SK-N-SH (cell line): Measurements from ENCODE around the gene LMF1. TPM values are rescaled to one million over a fixed set of nuclear protein-coding genes. Genes with fewer than 3 reads are reported as not detected.

Source experiments
- CTCF ChIA-PET: fragments of 300-600, 350-600 bp; formaldehyde crosslinking; extraction: SDS; loops from one replicate; lab custom pipeline; 2021; lab: Yijun Ruan, JAX
- POLR2A ChIA-PET: fragments of 350-600 bp; sonication (Branson Sonifier 250); formaldehyde crosslinking; extraction: SDS; loops from one replicate; lab custom pipeline; 2020; ENCODE audit warnings: antibody characterized with exemption, inconsistent platforms; lab: Yijun Ruan, JAX
- DNase-seq: peaks from one replicate; pipeline ENCODE4 v3.0.0; 2012
- H2AFZ ChIP-seq: fragments of 200-600 bp; sonication (generic); 2 replicates; pipeline ENCODE4 v1.8.1; 2016; ENCODE audit warnings: antibody characterized with exemption, mild to moderate bottlenecking, low read depth
- H3F3A ChIP-seq: fragments of 200-600 bp; sonication (generic); replicated peaks from 2 replicates; pipeline ENCODE3; 2016; ENCODE audit warnings: antibody characterized with exemption, mild to moderate bottlenecking; ENCODE audit not compliant: insufficient read depth
- H3K27ac ChIP-seq, 2 experiments: fragments of 200-500 bp in 1 of 2; fragments of 200-600 bp in 1 of 2; sonication (Bioruptor generic) in 1 of 2; sonication (generic), shearing (Covaris generic) in 1 of 2; 2 replicates each; pipeline versions ENCODE4 v1.5.1 to v1.6.1; 2014 to 2016; ENCODE audit warnings: low read depth in 2 of 2, inconsistent platforms in 1 of 2, low read length in 1 of 2, mild to moderate bottlenecking in 1 of 2, mixed read lengths in 1 of 2
- H3K27me3 ChIP-seq: fragments of 200-600 bp; sonication (generic), shearing (Covaris generic); 2 replicates; pipeline ENCODE4 v1.6.1; 2016; ENCODE audit warnings: mixed run types; ENCODE audit not compliant: insufficient read depth
- H3K36me3 ChIP-seq, 2 experiments: fragments of 200-500 bp in 1 of 2; fragments of 200-600 bp in 1 of 2; sonication (Bioruptor generic) in 1 of 2; sonication (generic) in 1 of 2; replicated peaks in 1 of 2; 2 replicates each; pipeline versions ENCODE3 to v1.5.1; 2014 to 2016; ENCODE audit warnings: low read length in 1 of 2, mild to moderate bottlenecking in 1 of 2; ENCODE audit not compliant: insufficient read depth in 2 of 2, control insufficient read depth in 1 of 2
- H3K4me1 ChIP-seq, 2 experiments: fragments of 200-500 bp in 1 of 2; fragments of 200-600 bp in 1 of 2; sonication (Bioruptor generic) in 1 of 2; sonication (generic), shearing (Covaris generic) in 1 of 2; 2 replicates each; pipeline versions ENCODE4 v1.5.1 to v1.6.1; 2014 to 2016; ENCODE audit warnings: low read depth in 1 of 2, low read length in 1 of 2, mixed run types in 1 of 2; ENCODE audit not compliant: insufficient read depth in 2 of 2, control insufficient read depth in 1 of 2
- H3K4me2 ChIP-seq: fragments of 200-600 bp; sonication (generic), shearing (Covaris generic); 2 replicates; pipeline ENCODE4 v1.6.1; 2017; ENCODE audit warnings: mixed run types
- H3K4me3 ChIP-seq, 2 experiments: fragments of 200-500 bp in 1 of 2; fragments of 200-600 bp in 1 of 2; sonication (Bioruptor generic) in 1 of 2; sonication (generic), shearing (Covaris generic) in 1 of 2; 2 replicates each; pipeline versions ENCODE4 v1.5.1 to v1.8.1; 2014 to 2016; ENCODE audit warnings: low read depth in 2 of 2, inconsistent platforms in 1 of 2, low read length in 1 of 2, mild to moderate bottlenecking in 1 of 2, mixed read lengths in 1 of 2, moderate library complexity in 1 of 2
- H3K79me2 ChIP-seq: fragments of 200-600 bp; sonication (generic); 2 replicates; pipeline ENCODE4 v1.8.1; 2017; ENCODE audit warnings: mild to moderate bottlenecking; ENCODE audit not compliant: insufficient read depth
- H3K9ac ChIP-seq: fragments of 200-600 bp; sonication (generic); 2 replicates; pipeline ENCODE4 v1.6.1; 2017; ENCODE audit warnings: mixed run types
- H3K9me2 ChIP-seq: fragments of 200-600 bp; sonication (generic); 2 replicates; pipeline ENCODE4 v1.6.1; 2017; ENCODE audit warnings: mixed run types
- H3K9me3 ChIP-seq: fragments of 200-600 bp; sonication (generic); 2 replicates; pipeline ENCODE4 v1.6.1; 2017; ENCODE audit warnings: mixed run types, mild to moderate bottlenecking, moderate library complexity
- H4K20me1 ChIP-seq: fragments of 200-600 bp; sonication (generic); 2 replicates; pipeline ENCODE4 v1.6.1; 2017; ENCODE audit warnings: mild to moderate bottlenecking, mixed run types; ENCODE audit not compliant: insufficient read depth
- CHD2 ChIP-seq: fragments of 150-350 bp; IDR thresholded peaks from 2 replicates; pipeline ENCODE4 v1.6.1; 2018; ENCODE audit warnings: low read length; ENCODE audit not compliant: partially characterized antibody
- EZH2phosphoT487 ChIP-seq: fragments of 200-600 bp; sonication (generic); IDR thresholded peaks from 2 replicates; pipeline ENCODE4 v1.6.1; 2017; ENCODE audit warnings: low read depth, mixed run types, mild to moderate bottlenecking, antibody characterized with exemption, moderate library complexity, borderline replicate concordance
- FOSL2 ChIP-seq: IDR thresholded peaks from 2 replicates; pipeline ENCODE4 v1.4.0; 2012; ENCODE audit warnings: low read depth, mild to moderate bottlenecking, moderate library complexity, borderline replicate concordance
- MAX ChIP-seq: IDR thresholded peaks from 2 replicates; pipeline ENCODE4 v1.4.0; 2012; ENCODE audit warnings: low read depth
- MEF2A ChIP-seq: IDR thresholded peaks from 2 replicates; pipeline ENCODE4 v1.4.0; 2012; ENCODE audit warnings: low read depth, borderline replicate concordance
- NFIC ChIP-seq: IDR thresholded peaks from 2 replicates; pipeline ENCODE4 v1.4.0; 2012; ENCODE audit warnings: borderline replicate concordance
- NRF1 ChIP-seq: IDR thresholded peaks from 2 replicates; pipeline ENCODE4 v1.6.1; 2012; ENCODE audit warnings: low read depth, mild to moderate bottlenecking, low read length
- PBX3 ChIP-seq: IDR thresholded peaks from 2 replicates; pipeline ENCODE4; 2012
- RCOR1 ChIP-seq: fragments of 150-350 bp; IDR thresholded peaks from 2 replicates; pipeline ENCODE4 v1.6.1; 2017; ENCODE audit warnings: antibody characterized with exemption, low read length
- REST ChIP-seq: IDR thresholded peaks from 2 replicates; pipeline ENCODE4 v1.6.1; 2012; ENCODE audit warnings: mild to moderate bottlenecking, low read depth, low read length, moderate library complexity
- SMC3 ChIP-seq: IDR thresholded peaks from 2 replicates; pipeline ENCODE4 v1.6.1; 2012; ENCODE audit warnings: low read depth, low read length, improper control_type of control experiment
- USF2 ChIP-seq: fragments of 150-350 bp; IDR thresholded peaks from 2 replicates; pipeline ENCODE4 v1.6.1; 2017; ENCODE audit warnings: antibody characterized with exemption, low read length, low read depth, borderline replicate concordance
- WGBS: methylation state at CpG from one replicate; pipeline ENCODE4 v1.1.6; 2017; ENCODE audit warnings: low lambda C conversion rate; 5-methylcytosine and 5-hydroxymethylcytosine counted together
- polyA plus RNA-seq, 3 experiments: library from polyadenylated mRNA; depleted of rRNA; stranded (reverse); fragments of >200 nt; gene quantifications; 2 replicates each; pipeline ENCODE4 v1.2.3, GENCODE V29; 2012

Gene LMF1
- polyA plus RNA-seq, 1 of the 3 experiments (the other 2 are of a cell fraction) = 5.7 TPM

- TF ChIP-seq MAX = no peak
- TF ChIP-seq RCOR1 = no peak
- no peak for TF ChIP-seq PBX3
- TF ChIP-seq USF2 = no peak
- TF ChIP-seq MEF2A = no peak
- TF ChIP-seq EZH2phosphoT487 = no peak
- no peak for TF ChIP-seq NRF1
- no peak for TF ChIP-seq NFIC
- no peak for TF ChIP-seq CHD2
- no peak for TF ChIP-seq REST
- no peak for TF ChIP-seq FOSL2
- no peak for TF ChIP-seq SMC3
- DNase-seq = no peak
- Histone ChIP-seq H3K27ac (no peak overlapping the region), H3K9ac (no peak overlapping the region), H3F3A (no peaks in the 10 kb centered on the region), H2AFZ (no peak overlapping the region), H3K79me2 (no peaks in the 10 kb centered on the region), H3K4me2 (no peak overlapping the region), H3K4me1 (no peaks in the 10 kb centered on the region), H3K36me3 (no peaks in the 10 kb centered on the region), H3K9me3 (no peaks in the 10 kb centered on the region), H4K20me1 (peaks cover 10% of the 10 kb centered on the region; the same call in 1 of the 2 replicates), H3K4me3 (no peak overlapping the region), H3K27me3 (peaks cover 91% of the 10 kb centered on the region), H3K9me2 (no peaks in the 10 kb centered on the region)
- CTCF ChIA-PET = no interaction called here
- POLR2A ChIA-PET = no interaction called here
- 61% methylated on average over 8 of the region's 8 CpGs for WGBS
Observed at GRCh38 chr16:977896-978295, 7.1 kb upstream of the LMF1 start.
